Neural cell (in vitro differentiated cells): ENCODE data around the gene DDX51. TPM values are rescaled to one million over a fixed set of nuclear protein-coding genes. Genes with fewer than 3 reads are reported as not detected.

Experiments
- H2AFZ ChIP-seq: fragments of 200-600, 300-800 bp; sonication (generic), shearing (Covaris generic); 2 replicates; pipeline ENCODE4 v1.6.0; 2014; ENCODE audit warnings: low read depth, mild to moderate bottlenecking, antibody characterized with exemption, low read length, moderate library complexity
- H3F3A ChIP-seq: fragments of 200-600 bp; shearing (Covaris generic); 2 replicates; pipeline ENCODE4 v1.6.1; 2016; ENCODE audit warnings: mild to moderate bottlenecking, moderate library complexity, mixed read lengths, antibody characterized with exemption, low read length; ENCODE audit not compliant: insufficient read depth, poor library complexity, severe bottlenecking
- H3K27ac ChIP-seq: fragments of 200-600, 300-800 bp; sonication (generic), shearing (Covaris generic); 2 replicates; pipeline ENCODE4 v1.5.1; 2014; ENCODE audit warnings: mild to moderate bottlenecking, low read length, moderate library complexity
- H3K27me3 ChIP-seq: fragments of 300-800, 200-600 bp; sonication (generic), shearing (Covaris generic); 2 replicates; pipeline ENCODE4 v1.6.0; 2014; ENCODE audit warnings: mild to moderate bottlenecking, low read depth, low read length, moderate library complexity; ENCODE audit not compliant: insufficient read depth
- H3K36me3 ChIP-seq: fragments of 300-800, 200-600 bp; sonication (generic), shearing (Covaris generic); 2 replicates; pipeline ENCODE4 v1.5.1; 2014; ENCODE audit warnings: mild to moderate bottlenecking, antibody characterized with exemption, low read length, moderate library complexity; ENCODE audit not compliant: insufficient read depth
- H3K4me2 ChIP-seq: fragments of 300-800, 200-600 bp; sonication (generic), shearing (Covaris generic); 2 replicates; pipeline ENCODE4 v1.6.0; 2014; ENCODE audit warnings: mild to moderate bottlenecking, low read length
- H3K4me3 ChIP-seq: fragments of 300-800, 200-600 bp; sonication (generic), shearing (Covaris generic); 2 replicates; pipeline ENCODE4 v1.5.1; 2014; ENCODE audit warnings: mild to moderate bottlenecking, low read length, moderate library complexity
- H3K79me2 ChIP-seq: fragments of 200-600 bp; shearing (Covaris generic); replicated peaks from 2 replicates; pipeline ENCODE4 v1.6.0; 2014; ENCODE audit warnings: mild to moderate bottlenecking, low read length, moderate library complexity; ENCODE audit not compliant: insufficient read depth
- H3K9ac ChIP-seq: fragments of 300-800, 200-600 bp; sonication (generic), shearing (Covaris generic); 2 replicates; pipeline ENCODE4 v1.6.1; 2016; ENCODE audit warnings: mild to moderate bottlenecking, low read length, mixed read lengths
- H3K9me2 ChIP-seq: fragments of 200-600 bp; shearing (Covaris generic); 2 replicates; pipeline ENCODE4 v1.6.1; 2016; ENCODE audit warnings: mild to moderate bottlenecking, low read length, mixed read lengths; ENCODE audit not compliant: insufficient read depth
- H3K9me3 ChIP-seq: fragments of 200-600, 300-800 bp; sonication (generic), shearing (Covaris generic); 2 replicates; pipeline ENCODE4 v1.6.1; 2016; ENCODE audit warnings: mild to moderate bottlenecking, mixed run types, low read length, moderate library complexity, mixed read lengths
- H4K20me1 ChIP-seq: fragments of 200-600 bp; shearing (Covaris generic); 2 replicates; pipeline ENCODE4 v1.6.1; 2016; ENCODE audit warnings: mild to moderate bottlenecking, mixed run types; ENCODE audit not compliant: insufficient read depth
- CTCF ChIP-seq: fragments of 450-650 bp; IDR thresholded peaks from 2 replicates; pipeline ENCODE4 v1.5.1; 2014; ENCODE audit warnings: antibody characterized with exemption, mild to moderate bottlenecking, moderate library complexity; ENCODE audit not compliant: poor library complexity, severe bottlenecking
- EP300 ChIP-seq: fragments of 450-650 bp; conservative IDR thresholded peaks from 2 replicates; pipeline ENCODE4 v1.6.1; 2014; ENCODE audit warnings: antibody characterized with exemption, mild to moderate bottlenecking, moderate library complexity; ENCODE audit not compliant: poor library complexity, severe bottlenecking
- EZH2 ChIP-seq: fragments of 200-600, 300-800 bp; shearing (Covaris generic), sonication (generic); IDR thresholded peaks from 2 replicates; pipeline ENCODE4 v1.6.1; 2014; ENCODE audit warnings: antibody characterized with exemption, low read length, borderline replicate concordance, mild to moderate bottlenecking; ENCODE audit not compliant: insufficient read depth, poor library complexity, severe bottlenecking
- MXI1 ChIP-seq: fragments of 450-650 bp; conservative IDR thresholded peaks from 2 replicates; pipeline ENCODE4 v1.6.1; 2014; ENCODE audit warnings: antibody characterized with exemption, mild to moderate bottlenecking; ENCODE audit not compliant: poor library complexity, severe bottlenecking
- POLR2AphosphoS5 ChIP-seq: IDR thresholded peaks from 2 replicates; pipeline ENCODE4 v1.6.1; 2012
- RAD21 ChIP-seq: fragments of 450-650 bp; conservative IDR thresholded peaks from 2 replicates; pipeline ENCODE4 v1.6.1; 2014; ENCODE audit warnings: antibody characterized with exemption, mild to moderate bottlenecking, moderate library complexity
- REST ChIP-seq: IDR thresholded peaks from 2 replicates; pipeline ENCODE4 v1.6.1; 2012; ENCODE audit warnings: borderline replicate concordance
- SMC3 ChIP-seq: fragments of 450-650 bp; conservative IDR thresholded peaks from 2 replicates; pipeline ENCODE4 v1.6.1; 2014; ENCODE audit warnings: antibody characterized with exemption, mild to moderate bottlenecking, moderate library complexity; ENCODE audit not compliant: poor library complexity
- TAF1 ChIP-seq: IDR thresholded peaks from 2 replicates; pipeline ENCODE4 v1.6.1; 2012; ENCODE audit warnings: low read depth
- polyA plus RNA-seq: library from polyadenylated mRNA; depleted of rRNA; stranded (reverse); fragments of >200 nt; gene quantifications from 2 replicates; pipeline ENCODE4 v1.2.3, GENCODE V29; 2014

Gene DDX51
- polyA plus RNA-seq, 1 donor from 2014 or later = 17.6 TPM

GRCh38 chr12:132190012-132190755, 46.1 kb upstream of the DDX51 start:
- H3K27me3 ChIP-seq = peaks cover 13% of the 10 kb centered on the region
- no peaks in the 10 kb centered on the region for H3K79me2 ChIP-seq
- TF ChIP-seq POLR2AphosphoS5 (no peak), EZH2 (no peak), EP300 (no peak), SMC3 (no peak), REST (no peak), CTCF (no peak), RAD21 (no peak), TAF1 (no peak), MXI1 (no peak)
- H3K9me2 ChIP-seq = no peaks in the 10 kb centered on the region
- H3K9me3 ChIP-seq = peaks cover 3% of the 10 kb centered on the region
- H4K20me1 ChIP-seq = no peaks in the 10 kb centered on the region
- peak overlapping the region; percentile 51 for H2AFZ ChIP-seq
- H3K4me3 ChIP-seq = peak overlapping the region; percentile 70
- no peak overlapping the region for H3K4me2 ChIP-seq
- H3K36me3 ChIP-seq = no peaks in the 10 kb centered on the region
- no peak overlapping the region for H3K27ac ChIP-seq
- H3F3A ChIP-seq = no peaks in the 10 kb centered on the region
- peak overlapping the region; percentile 56 for H3K9ac ChIP-seq

GRCh38 chr12:132189378-132190011, 45.4 kb upstream of the DDX51 start:
- peak overlapping the region; percentile 51 for H2AFZ ChIP-seq
- H3F3A ChIP-seq = no peaks in the 10 kb centered on the region
- H3K27me3 ChIP-seq = peaks cover 13% of the 10 kb centered on the region
- peak overlapping the region; percentile 70 for H3K4me3 ChIP-seq
- H3K9ac ChIP-seq = peak overlapping the region; percentile 56
- H3K9me2 ChIP-seq = no peaks in the 10 kb centered on the region
- no peaks in the 10 kb centered on the region for H3K36me3 ChIP-seq
- H4K20me1 ChIP-seq = no peaks in the 10 kb centered on the region
- H3K9me3 ChIP-seq = peaks cover 3% of the 10 kb centered on the region
- no peak overlapping the region for H3K27ac ChIP-seq
- TF ChIP-seq MXI1 = peak; percentile 6
- TF ChIP-seq SMC3 = no peak
- H3K79me2 ChIP-seq = no peaks in the 10 kb centered on the region
- H3K4me2 ChIP-seq = no peak overlapping the region
